CD4-positive, CD25-positive, alpha-beta regulatory T cell (primary cell): ENCODE measurements around the gene LBP. TPM values are rescaled to one million over a fixed set of nuclear protein-coding genes. Genes with fewer than 3 reads are reported as not detected.
A peak's percentile ranks its signal among the peaks of the same experiment; 100 is the strongest.
"Not testable (repeated sequence)": the region's sequence is repeated elsewhere in the genome, so short reads cannot be mapped to it uniquely, and the experiment has no call there.

ENCODE experiments used
- ATAC-seq, 2 donors: fragments of 150-1000 bp; cut with Tn5 transposase; one replicate each; pipeline ENCODE4 v1.10.0; 2021; ENCODE audit warnings: low read depth in 2 of 2, moderate number of reproducible peaks in 2 of 2, moderate library complexity in 1 of 2
- DNase-seq, 3 donors: peaks; one replicate each; pipeline versions ENCODE4 v3.0.0 to v3.0.0-alpha.2; 2012 to 2022; ENCODE audit warnings: mixed read lengths in 1 of 3
- H3K27ac ChIP-seq: one replicate; pipeline ENCODE4 v1.7.0; 2013; ENCODE audit warnings: mild to moderate bottlenecking, low read length; ENCODE audit not compliant: insufficient read depth, poor library complexity, severe bottlenecking
- H3K27me3 ChIP-seq: one replicate; pipeline ENCODE4 v1.7.0; 2013; ENCODE audit warnings: low read length; ENCODE audit not compliant: control insufficient read depth, insufficient read depth
- H3K36me3 ChIP-seq: one replicate; pipeline ENCODE4 v1.7.0; 2013; ENCODE audit warnings: mild to moderate bottlenecking, low read length, moderate library complexity; ENCODE audit not compliant: control insufficient read depth, insufficient read depth
- H3K4me1 ChIP-seq: 2 replicates; pipeline ENCODE4 v1.7.0; 2013; ENCODE audit warnings: mild to moderate bottlenecking, low read length; ENCODE audit not compliant: insufficient read depth, control insufficient read depth, poor library complexity, severe bottlenecking
- H3K4me3 ChIP-seq: one replicate; pipeline ENCODE4 v1.7.0; 2013; ENCODE audit warnings: low read depth, mild to moderate bottlenecking, low read length, moderate library complexity
- H3K9me3 ChIP-seq, 2 experiments: 1 replicate in 1 of 2; 2 replicates in 1 of 2; pipeline ENCODE4 v1.7.0; 2013; ENCODE audit warnings: low read length in 2 of 2, mild to moderate bottlenecking in 1 of 2, moderate library complexity in 1 of 2; ENCODE audit not compliant: control insufficient read depth in 2 of 2
- H3K27ac Mint-ChIP-seq, 3 donors: one replicate each; pipeline ENCODE4 v1.8.0; 2020 to 2022; ENCODE audit warnings: mild to moderate bottlenecking in 3 of 3, mixed read lengths in 3 of 3, moderate library complexity in 2 of 3
- H3K27me3 Mint-ChIP-seq: one replicate; pipeline ENCODE4 v1.8.0; 2022; ENCODE audit warnings: mild to moderate bottlenecking, mixed read lengths
- H3K36me3 Mint-ChIP-seq: one replicate; pipeline ENCODE4 v1.8.0; 2020; ENCODE audit warnings: mixed read lengths
- H3K4me1 Mint-ChIP-seq, 4 donors: one replicate each; pipeline ENCODE4 v1.8.0; 2020 to 2022; ENCODE audit warnings: mixed read lengths in 4 of 4, mild to moderate bottlenecking in 1 of 4
- H3K4me3 Mint-ChIP-seq, 4 donors: one replicate each; pipeline ENCODE4 v1.8.0; 2020 to 2022; ENCODE audit warnings: mild to moderate bottlenecking in 4 of 4, mixed read lengths in 4 of 4, moderate library complexity in 3 of 4
- H3K9me3 Mint-ChIP-seq, 7 donors: one replicate each; pipeline ENCODE4 v1.8.0; 2020 to 2022; ENCODE audit warnings: mixed read lengths in 7 of 7, mild to moderate bottlenecking in 3 of 7, moderate library complexity in 2 of 7
- polyA plus RNA-seq, 4 donors: library from polyadenylated mRNA; unstranded; fragments of 300-500 nt; fragmentation: Illumina TruSeq; gene quantifications; one replicate each; pipeline ENCODE4 v1.2.3, GENCODE V29; 2021
- total RNA-seq: library from RNA; stranded (reverse); gene quantifications from one replicate; pipeline ENCODE4 v1.2.3, GENCODE V29; 2022

The LBP gene
- total and polyA plus RNA-seq, 5 donors from 2014 or later = not detected

- Mint-ChIP-seq H3K9me3 (peaks cover 0 to 3% (median 0%) of the 10 kb centered on the region in 7 donors), H3K36me3 (no peaks in the 10 kb centered on the region), H3K4me1 (no peaks in the 10 kb centered on the region), H3K27ac (no peak overlapping the region), H3K4me3 (no peak overlapping the region), H3K27me3 (peaks cover 18% of the 10 kb centered on the region)
- H3K36me3 ChIP-seq = no peaks in the 10 kb centered on the region
- no peaks in the 10 kb centered on the region for H3K9me3 ChIP-seq
- H3K4me1 ChIP-seq = no peaks in the 10 kb centered on the region
- no peak overlapping the region for H3K27ac ChIP-seq
- ATAC-seq (no peak), DNase-seq (no peak)
- no peaks in the 10 kb centered on the region for H3K27me3 ChIP-seq
- H3K4me3 ChIP-seq = no peak overlapping the region
These were observed 35.2 kb upstream of the LBP start for GRCh38 chr20:38311091-38311490.

- H3K27me3 ChIP-seq = no peaks in the 10 kb centered on the region
- ATAC-seq (no peak), DNase-seq (no peak)
- Mint-ChIP-seq H3K27ac (no peak overlapping the region), H3K4me1 (no peaks in the 10 kb centered on the region), H3K4me3 (no peak overlapping the region), H3K27me3 (peaks cover 17% of the 10 kb centered on the region), H3K9me3 (peaks cover 0 to 3% (median 0%) of the 10 kb centered on the region in 7 donors), H3K36me3 (no peaks in the 10 kb centered on the region)
- H3K4me3 ChIP-seq = no peak overlapping the region
- H3K9me3 ChIP-seq = no peaks in the 10 kb centered on the region
- no peaks in the 10 kb centered on the region for H3K4me1 ChIP-seq
- H3K27ac ChIP-seq = no peak overlapping the region
- H3K36me3 ChIP-seq = no peaks in the 10 kb centered on the region
These were observed 34.8 kb upstream of the LBP start for GRCh38 chr20:38311491-38311890.

GRCh38 chr20:38313676-38314075 is 32.6 kb upstream of the LBP start:
- Mint-ChIP-seq H3K9me3 (peaks cover 0 to 3% (median 0%) of the 10 kb centered on the region in 7 donors), H3K4me1 (no peaks in the 10 kb centered on the region), H3K36me3 (no peaks in the 10 kb centered on the region), H3K4me3 (no peak overlapping the region), H3K27ac (no peak overlapping the region), H3K27me3 (peaks cover 10% of the 10 kb centered on the region)
- Histone ChIP-seq H3K9me3 (no peaks in the 10 kb centered on the region), H3K36me3 (no peaks in the 10 kb centered on the region), H3K4me1 (no peaks in the 10 kb centered on the region), H3K27me3 (no peaks in the 10 kb centered on the region), H3K4me3 (no peak overlapping the region), H3K27ac (no peak overlapping the region)
- DNase-seq = no peak
- no peak for ATAC-seq

GRCh38 chr20:38314350-38314749 is 31.9 kb upstream of the LBP start:
- not testable (repeated sequence) for H3K9me3 Mint-ChIP-seq

GRCh38 chr20:38315290-38315966 is 30.9 kb upstream of the LBP start:
- Histone ChIP-seq H3K4me1 (no peaks in the 10 kb centered on the region), H3K36me3 (no peaks in the 10 kb centered on the region), H3K27ac (no peak overlapping the region), H3K4me3 (no peak overlapping the region), H3K9me3 (no peaks in the 10 kb centered on the region), H3K27me3 (no peaks in the 10 kb centered on the region)
- Mint-ChIP-seq H3K4me1 (no peaks in the 10 kb centered on the region), H3K36me3 (no peaks in the 10 kb centered on the region), H3K27me3 (peaks cover 13% of the 10 kb centered on the region), H3K27ac (no peak overlapping the region), H3K4me3 (no peak overlapping the region), H3K9me3 (peaks cover 0 to 3% (median 0%) of the 10 kb centered on the region in 7 donors)
- DNase-seq (no peak), ATAC-seq (no peak)

More at GRCh38 chr20:38314350-38314749, 31.9 kb upstream of the LBP start:
- H3K4me3 ChIP-seq, ATAC-seq, H3K27me3 Mint-ChIP-seq, DNase-seq, H3K4me1 ChIP-seq, H3K27ac Mint-ChIP-seq, H3K9me3 ChIP-seq, H3K27me3 ChIP-seq, H3K4me3 Mint-ChIP-seq, H3K36me3 ChIP-seq, H3K36me3 Mint-ChIP-seq, H3K4me1 Mint-ChIP-seq, H3K27ac ChIP-seq: not testable (repeated sequence)

GRCh38 chr20:38316341-38316740 is 29.9 kb upstream of the LBP start:
- Mint-ChIP-seq H3K9me3 (peaks cover 0 to 3% (median 0%) of the 10 kb centered on the region in 7 donors), H3K4me3 (no peak overlapping the region), H3K4me1 (no peaks in the 10 kb centered on the region), H3K27ac (no peak overlapping the region), H3K36me3 (no peaks in the 10 kb centered on the region), H3K27me3 (peaks cover 10% of the 10 kb centered on the region)
- no peak for DNase-seq
- H3K27ac ChIP-seq = no peak overlapping the region
- no peaks in the 10 kb centered on the region for H3K9me3 ChIP-seq
- no peaks in the 10 kb centered on the region for H3K36me3 ChIP-seq
- H3K27me3 ChIP-seq = no peaks in the 10 kb centered on the region
- no peak for ATAC-seq
- H3K4me1 ChIP-seq = no peaks in the 10 kb centered on the region
- H3K4me3 ChIP-seq = no peak overlapping the region

- H3K36me3 ChIP-seq = no peaks in the 10 kb centered on the region
- H3K27ac Mint-ChIP-seq = peak overlapping the region in 1 of 3 donors; percentile 43
- peaks cover 0 to 3% (median 0%) of the 10 kb centered on the region in 7 donors for H3K9me3 Mint-ChIP-seq
- H3K27me3 ChIP-seq = peaks cover 2% of the 10 kb centered on the region
- H3K36me3 Mint-ChIP-seq = no peaks in the 10 kb centered on the region
- ATAC-seq (no peak), DNase-seq (no peak)
- H3K4me1 Mint-ChIP-seq = peaks cover 0 to 2% (median 0%) of the 10 kb centered on the region in 4 donors
- no peak overlapping the region for H3K27ac ChIP-seq
- no peaks in the 10 kb centered on the region for H3K9me3 ChIP-seq
- no peak overlapping the region for H3K4me3 Mint-ChIP-seq
- no peaks in the 10 kb centered on the region for H3K4me1 ChIP-seq
- H3K4me3 ChIP-seq = no peak overlapping the region
- peaks cover 15% of the 10 kb centered on the region for H3K27me3 Mint-ChIP-seq
These were observed 28.9 kb upstream of the LBP start for GRCh38 chr20:38317422-38317821.

- Mint-ChIP-seq H3K27me3 (peaks cover 22% of the 10 kb centered on the region), H3K27ac (no peak overlapping the region), H3K4me3 (no peak overlapping the region), H3K9me3 (peaks cover 0 to 1% (median 0%) of the 10 kb centered on the region in 7 donors), H3K4me1 (peaks cover 0 to 2% (median 0%) of the 10 kb centered on the region in 4 donors), H3K36me3 (no peaks in the 10 kb centered on the region)
- DNase-seq (no peak), ATAC-seq (no peak)
- H3K9me3 ChIP-seq = no peaks in the 10 kb centered on the region
- H3K27ac ChIP-seq = no peak overlapping the region
- H3K27me3 ChIP-seq = peaks cover 2% of the 10 kb centered on the region
- no peaks in the 10 kb centered on the region for H3K4me1 ChIP-seq
- H3K36me3 ChIP-seq = no peaks in the 10 kb centered on the region
- no peak overlapping the region for H3K4me3 ChIP-seq
These were observed 26.1 kb upstream of the LBP start for GRCh38 chr20:38320221-38320620.
